PC-3 (cell line): ENCODE results near the gene TAGAP. TPM values are rescaled to one million over a fixed set of nuclear protein-coding genes. Genes with fewer than 3 reads are reported as not detected.

Experiments used
- ATAC-seq: fragments of 200-7000 bp; cut with Tn5 transposase; 2 replicates; pipeline ENCODE4 v1.9.1; 2020; ENCODE audit warnings: mild to moderate bottlenecking, moderate library complexity
- BruUV-seq: library from RNA; stranded (reverse); fragments of 400-500 nt; replicated peaks from 2 replicates; lab custom pipeline; 2021; lab: Mats Ljungman, UMichigan
- CTCF ChIA-PET: fragments of 300-600 bp; sonication (Branson Sonifier 250); formaldehyde crosslinking; loops from one replicate; lab custom pipeline; 2022; ENCODE audit warnings: antibody characterized with exemption; lab: Charles Lee
- POLR2A ChIA-PET: fragments of 300-600 bp; sonication (Branson Sonifier 250); formaldehyde crosslinking; loops from one replicate; lab custom pipeline; 2022; ENCODE audit warnings: antibody characterized with exemption; ENCODE audit not compliant: unreplicated experiment; lab: Charles Lee
- DNase-seq: peaks from one replicate; pipeline ENCODE4 v3.0.0-alpha.2; 2015
- H2AFZ ChIP-seq: fragments of 300-600 bp; sonication (generic); 2 replicates; pipeline ENCODE4 v1.6.0; 2016; ENCODE audit warnings: antibody characterized with exemption, low read length
- H3F3A ChIP-seq: fragments of 300-600 bp; sonication (generic); one replicate; pipeline ENCODE4 v1.6.0; 2017; ENCODE audit warnings: antibody characterized with exemption, low read length, control low read depth, mild to moderate bottlenecking; ENCODE audit not compliant: unreplicated experiment
- H3K27ac ChIP-seq: fragments of 300-600 bp; sonication (generic); 2 replicates; pipeline ENCODE4 v1.5.1; 2016; ENCODE audit warnings: mild to moderate bottlenecking, low read length
- H3K27me3 ChIP-seq: fragments of 300-600 bp; sonication (generic); 2 replicates; pipeline ENCODE4 v1.6.1; 2016; ENCODE audit warnings: low read length, mixed read lengths
- H3K36me3 ChIP-seq: fragments of 300-600 bp; sonication (generic); 2 replicates; pipeline ENCODE4 v1.6.1; 2016; ENCODE audit warnings: low read depth, mixed run types, low read length, mixed read lengths
- H3K4me1 ChIP-seq: fragments of 300-600 bp; sonication (generic); 2 replicates; pipeline ENCODE4 v1.5.1; 2016; ENCODE audit warnings: low read length; ENCODE audit not compliant: insufficient read depth
- H3K4me2 ChIP-seq: fragments of 300-600 bp; sonication (generic); 2 replicates; pipeline ENCODE4 v1.6.0; 2016; ENCODE audit warnings: low read length
- H3K4me3 ChIP-seq: fragments of 300-600 bp; sonication (generic); 2 replicates; pipeline ENCODE4 v1.5.1; 2016; ENCODE audit warnings: mild to moderate bottlenecking, low read length, mixed read lengths
- H3K79me2 ChIP-seq: fragments of 300-600 bp; sonication (generic); 2 replicates; pipeline ENCODE4 v1.6.1; 2017; ENCODE audit warnings: low read length, mixed read lengths
- H3K9ac ChIP-seq: fragments of 300-600 bp; sonication (generic); 2 replicates; pipeline ENCODE4 v1.6.0; 2016; ENCODE audit warnings: mild to moderate bottlenecking, low read length
- H3K9me2 ChIP-seq: fragments of 300-600 bp; sonication (generic); replicated peaks from 2 replicates; pipeline ENCODE4 v1.6.1; 2016; ENCODE audit warnings: mixed run types, low read length, mixed read lengths
- H3K9me3 ChIP-seq: fragments of 300-600 bp; sonication (generic); 2 replicates; pipeline ENCODE4 v1.6.1; 2016; ENCODE audit warnings: low read length, mixed read lengths
- H4K20me1 ChIP-seq: fragments of 300-600 bp; sonication (generic); 2 replicates; pipeline ENCODE4 v1.6.1; 2016; ENCODE audit warnings: low read length, mixed read lengths
- CTCF ChIP-seq: fragments of 300-600 bp; sonication (generic); conservative IDR thresholded peaks from 2 replicates; pipeline ENCODE4 v1.5.1; 2017; ENCODE audit warnings: antibody characterized with exemption, low read depth, mild to moderate bottlenecking, low read length
- EZH2 ChIP-seq: fragments of 300-600 bp; sonication (generic); IDR thresholded peaks from one replicate; pipeline ENCODE4 v1.6.1; 2017; ENCODE audit warnings: antibody characterized with exemption, mild to moderate bottlenecking, low read length; ENCODE audit not compliant: unreplicated experiment
- EZH2phosphoT487 ChIP-seq: fragments of 300-600 bp; sonication (generic); IDR thresholded peaks from 2 replicates; pipeline ENCODE4 v1.6.1; 2018; ENCODE audit warnings: mild to moderate bottlenecking, antibody characterized with exemption, low read length, borderline replicate concordance
- intact Hi-C: fragments of 100-400 bp; cut with micrococcal nuclease; formaldehyde crosslinking; loops from 2 replicates; pipeline ENCODE4 v1.9.0; 2023
- total RNA-seq: library from RNA; depleted of rRNA; stranded (reverse); fragments of >200 nt; gene quantifications from 2 replicates; pipeline ENCODE4 v1.2.3, GENCODE V29; 2014

Gene TAGAP
- total RNA-seq, 1 experiment from 2014 or later = not detected

GRCh38 chr6:159004592-159004991 is 40.2 kb downstream of the TAGAP start:
- H3K4me1 ChIP-seq = peaks cover 20% of the 10 kb centered on the region
- H3K4me2 ChIP-seq = no peak overlapping the region
- BruUV-seq = no TSS peak
- H2AFZ ChIP-seq = no peak overlapping the region
- no peaks in the 10 kb centered on the region for H3F3A ChIP-seq
- no peaks in the 10 kb centered on the region for H3K9me2 ChIP-seq
- intact Hi-C loops = no loop called here
- H3K36me3 ChIP-seq = no peaks in the 10 kb centered on the region
- no peaks in the 10 kb centered on the region for H3K79me2 ChIP-seq
- no peaks in the 10 kb centered on the region for H4K20me1 ChIP-seq
- ChIA-PET POLR2A (no interaction called here), CTCF (no interaction called here)
- no peak overlapping the region for H3K9ac ChIP-seq
- DNase-seq (no peak), ATAC-seq (no peak)
- H3K27me3 ChIP-seq = no peaks in the 10 kb centered on the region
- H3K4me3 ChIP-seq = no peak overlapping the region
- H3K9me3 ChIP-seq = no peaks in the 10 kb centered on the region
- no peak for TF ChIP-seq EZH2phosphoT487
- TF ChIP-seq CTCF = no peak
- no peak for TF ChIP-seq EZH2
- H3K27ac ChIP-seq = no peak overlapping the region

GRCh38 chr6:159002432-159003155 is 42.2 kb downstream of the TAGAP start:
- Histone ChIP-seq H3K4me2 (peak overlapping the region; percentile 76), H3K9me3 (no peaks in the 10 kb centered on the region), H3K36me3 (no peaks in the 10 kb centered on the region), H4K20me1 (no peaks in the 10 kb centered on the region), H3F3A (no peaks in the 10 kb centered on the region), H3K27me3 (no peaks in the 10 kb centered on the region), H3K27ac (peak overlapping the region; percentile 73), H2AFZ (peak overlapping the region; percentile 84), H3K4me1 (peaks cover 20% of the 10 kb centered on the region), H3K9me2 (no peaks in the 10 kb centered on the region), H3K79me2 (peaks cover 6% of the 10 kb centered on the region), H3K4me3 (no peak overlapping the region), H3K9ac (0 out of 2 replicates have a peak overlapping the region, but pooled peaks have one; percentile 16)
- intact Hi-C loops = no loop called here
- CTCF ChIA-PET = no interaction called here
- BruUV-seq = no TSS peak
- POLR2A ChIA-PET = interaction anchor here (0.5 kb wide), 1 partner anchor 183 kb away, joined by 5 read pairs; the partner anchor contains the start of gene EZR
- ATAC-seq (peak; percentile 34), DNase-seq (peak; percentile 79)
- no peak for TF ChIP-seq EZH2phosphoT487
- no peak for TF ChIP-seq EZH2

GRCh38 chr6:158999666-159000403 is 45.0 kb downstream of the TAGAP start, which contains the start of gene RSPH3:
TSS of gene RSPH3 (minus strand) at chr6:159000202. CDS start at chr6:158999550, 652 bp downstream.
- Histone ChIP-seq H3K9me2 (no peaks in the 10 kb centered on the region), H3K4me2 (peak within 1 kb of the TSS; percentile 88), H3K9ac (peak within 1 kb of the TSS; percentile 81), H3K4me1 (peaks cover 29% of the 10 kb centered on the region), H4K20me1 (no peaks in the 10 kb centered on the region), H3K36me3 (no peaks in the 10 kb centered on the region), H3F3A (no peaks in the 10 kb centered on the region), H3K9me3 (no peaks in the 10 kb centered on the region), H3K27me3 (no peaks in the 10 kb centered on the region), H3K79me2 (peaks cover 13% of the 10 kb centered on the region), H2AFZ (peak within 1 kb of the TSS; percentile 77), H3K27ac (peak within 1 kb of the TSS; percentile 88), H3K4me3 (peak within 1 kb of the TSS; percentile 94)
- ChIA-PET POLR2A (interaction anchor here (0.6 kb wide), 1 partner anchor 134 kb away, joined by 3 read pairs; no protein-coding TSS in a partner anchor), CTCF (interaction anchor here (0.6 to 1.0 kb wide), 3 partner anchors 9 to 308 kb away, joined by 3 to 6 read pairs (median 4); no protein-coding TSS in a partner anchor)
- peak; percentile 92 for DNase-seq
- intact Hi-C loops = no loop called here
- peak; percentile 85 for ATAC-seq
- no TSS peak for BruUV-seq
- TF ChIP-seq EZH2 = no peak
- 0 out of 2 replicates have a peak, but pooled peaks have one; percentile 23 for TF ChIP-seq CTCF
